Measurements from ENCODE around the gene CHMP2A.

- TF ChIP-seq CTCF (IDR thresholded peaks at IDR 0.05; ENCODE audit: extremely low read depth in 1 of 2, insufficient read depth in 1 of 2, low read depth in 1 of 2, low read length in 2 of 2) = no peak
- TF ChIP-seq EZH2 (IDR thresholded peaks at IDR 0.05; ENCODE audit: borderline replicate concordance, low read depth, low read length, severe bottlenecking) = no peak
- no peak for TF ChIP-seq JUN (IDR thresholded peaks at IDR 0.05; ENCODE audit: borderline replicate concordance, insufficient read depth, insufficient read length, low read depth)
- TF ChIP-seq MAX (IDR thresholded peaks at IDR 0.05; ENCODE audit: insufficient read depth, insufficient read length) = no peak
These were observed 25.5 kb downstream of the CHMP2A start for GRCh38 chr19:58529405-58529804.
